GM19438 (cell line): ENCODE data around the gene IGSF3.
"Not testable (repeated sequence)": the region's sequence is repeated elsewhere in the genome, so short reads cannot be mapped to it uniquely, and the experiment has no call there.

Experiments
- ATAC-seq: cut with Tn5 transposase; IDR thresholded peaks from one replicate; pipeline ENCODE4 v1.9.1; 2021; ENCODE audit warnings: low read depth; ENCODE audit not compliant: unreplicated experiment

Gene IGSF3

GRCh38 chr1:116664366-116664977 is 3.1 kb downstream of the IGSF3 start:
- ATAC-seq, result no peak

- ATAC-seq, result no peak
Measured at GRCh38 chr1:116663821-116664220, 3.7 kb downstream of the IGSF3 start.

GRCh38 chr1:116661633-116662032 is 5.9 kb downstream of the IGSF3 start:
- no peak for ATAC-seq

- ATAC-seq, result not testable (repeated sequence)
Measured at GRCh38 chr1:116658645-116659044, 8.9 kb downstream of the IGSF3 start.

- ATAC-seq, result not testable (repeated sequence)
Measured at GRCh38 chr1:116657836-116658235, 9.7 kb downstream of the IGSF3 start.

GRCh38 chr1:116654351-116654750 is 13.2 kb downstream of the IGSF3 start:
- ATAC-seq, result no peak

- not testable (repeated sequence) for ATAC-seq
Measured at GRCh38 chr1:116652598-116652997, 14.9 kb downstream of the IGSF3 start.

- ATAC-seq, result not testable (repeated sequence)
Measured at GRCh38 chr1:116650781-116651180, 16.8 kb downstream of the IGSF3 start.

GRCh38 chr1:116649041-116649440 is 18.5 kb downstream of the IGSF3 start:
- ATAC-seq, result not testable (repeated sequence)

- ATAC-seq, result not testable (repeated sequence)
Measured at GRCh38 chr1:116648325-116648724, 19.2 kb downstream of the IGSF3 start.

- ATAC-seq, result not testable (repeated sequence)
Measured at GRCh38 chr1:116647186-116647585, 20.3 kb downstream of the IGSF3 start.

GRCh38 chr1:116646673-116647170 is 20.8 kb downstream of the IGSF3 start:
- ATAC-seq, result not testable (repeated sequence)

GRCh38 chr1:116645802-116646672 is 21.5 kb downstream of the IGSF3 start:
- not testable (repeated sequence) for ATAC-seq

- ATAC-seq, result not testable (repeated sequence)
Measured at GRCh38 chr1:116644993-116645392, 22.5 kb downstream of the IGSF3 start.

- not testable (repeated sequence) for ATAC-seq
Measured at GRCh38 chr1:116644096-116644495, 23.4 kb downstream of the IGSF3 start.

- not testable (repeated sequence) for ATAC-seq
Measured at GRCh38 chr1:116643281-116643751, 24.2 kb downstream of the IGSF3 start.

GRCh38 chr1:116642311-116643280 is 24.9 kb downstream of the IGSF3 start:
- ATAC-seq, result not testable (repeated sequence)

GRCh38 chr1:116637583-116637982 is 29.9 kb downstream of the IGSF3 start:
- ATAC-seq, result not testable (repeated sequence)

GRCh38 chr1:116636584-116636983 is 30.9 kb downstream of the IGSF3 start:
- not testable (repeated sequence) for ATAC-seq

GRCh38 chr1:116634386-116634785 is 33.1 kb downstream of the IGSF3 start:
- ATAC-seq, result not testable (repeated sequence)
